Islet of Langerhans (tissue), 1 donor: ENCODE data around the gene TMEM213.
A peak's percentile ranks its signal among the peaks of the same experiment; 100 is the strongest.

Experiments used
- FAIRE-seq: peaks from one replicate; lab custom pipeline; 2011; peaks lifted over from hg19 to GRCh38; lab: Jason Lieb, UNC

The TMEM213 gene

GRCh38 chr7:138878051-138878450 is 80.3 kb downstream of the TMEM213 start:
- no peak for FAIRE-seq

- FAIRE-seq: no peak
Measured at GRCh38 chr7:138878856-138879255, 81.1 kb downstream of the TMEM213 start.

- no peak for FAIRE-seq
Measured at GRCh38 chr7:138879356-138879755, 81.6 kb downstream of the TMEM213 start.

DNA sequence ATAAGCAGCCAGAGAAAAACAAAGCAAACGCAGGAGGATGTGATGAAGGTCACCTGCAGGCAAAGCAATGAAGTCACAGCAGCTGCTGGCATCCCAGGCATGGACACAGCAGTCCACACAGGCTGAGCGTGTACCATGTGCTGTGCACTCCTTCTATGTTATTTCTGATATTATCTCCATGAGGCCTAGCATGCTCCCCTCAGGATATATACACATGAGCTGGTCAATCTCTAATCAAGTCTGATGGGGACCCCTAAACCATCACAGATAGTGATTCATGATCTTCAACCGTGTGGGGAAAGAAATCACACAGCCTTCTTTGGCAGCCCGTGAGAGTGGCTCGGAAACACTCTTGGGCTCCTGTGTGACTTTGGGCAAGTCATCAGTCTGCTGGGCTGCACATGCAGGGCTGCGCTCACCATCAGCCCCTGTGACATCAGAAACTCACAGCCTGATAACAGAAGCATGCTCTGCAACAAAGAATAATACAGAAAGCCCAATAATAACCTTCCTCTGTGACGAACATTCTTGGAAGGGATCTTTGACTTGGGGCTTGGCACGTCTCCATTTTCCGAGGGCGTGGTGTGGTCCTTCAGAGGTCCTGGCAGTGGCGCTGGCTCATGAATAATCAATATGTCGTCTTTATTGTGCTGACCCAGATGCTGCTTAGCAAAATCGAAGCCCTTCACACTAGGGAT is 83.2 kb downstream of the TMEM213 start:
- FAIRE-seq: no peak

- FAIRE-seq: no peak
Measured at GRCh38 chr7:138881579-138882188, 83.9 kb downstream of the TMEM213 start.

GRCh38 chr7:138882249-138882648 is 84.5 kb downstream of the TMEM213 start:
- FAIRE-seq: no peak

GRCh38 chr7:138885383-138886147 is 87.8 kb downstream of the TMEM213 start:
- FAIRE-seq: no peak

GRCh38 chr7:138886501-138886917 is 88.7 kb downstream of the TMEM213 start:
- FAIRE-seq: peak; percentile 83

DNA sequence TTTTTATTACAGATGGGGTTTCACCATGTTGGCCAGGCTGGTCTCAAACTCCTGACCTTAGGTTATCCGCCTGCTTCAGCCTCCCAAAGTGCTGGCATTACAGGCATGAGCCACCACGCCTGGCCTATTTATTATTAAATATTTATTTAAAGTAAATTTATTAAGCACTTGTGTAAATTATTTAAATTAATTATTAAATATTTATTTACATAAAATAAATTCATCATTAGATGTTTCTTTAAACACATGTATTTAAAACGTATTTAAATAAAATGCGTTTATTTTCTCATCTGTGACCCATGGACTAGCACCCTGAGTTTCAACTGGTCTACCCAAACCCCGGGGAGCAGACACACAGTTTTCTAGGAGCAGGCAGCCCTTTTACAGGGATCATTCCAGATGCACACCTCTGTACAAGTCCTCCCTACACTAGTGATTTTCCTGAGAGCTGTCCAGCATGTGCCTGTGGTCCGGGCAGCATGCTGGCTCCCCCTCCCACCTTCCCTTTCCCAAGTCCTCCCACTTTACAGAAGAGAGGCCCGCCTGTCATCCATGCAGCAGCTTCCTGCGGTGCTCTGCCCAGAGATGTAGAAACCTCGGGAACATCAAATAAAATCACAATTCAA is 89.4 kb downstream of the TMEM213 start:
- no peak for FAIRE-seq
